A673 (cell line): ENCODE results near the gene EPB41. TPM values are rescaled to one million over a fixed set of nuclear protein-coding genes. Genes with fewer than 3 reads are reported as not detected.

Experiments
- BruUV-seq: library from RNA; stranded (reverse); fragments of 400-500 nt; replicated peaks from 2 replicates; lab custom pipeline; 2021; lab: Mats Ljungman, UMichigan
- CTCF ChIA-PET: fragments of 300-600 bp; sonication (Branson Sonifier 250); formaldehyde crosslinking; loops from one replicate; lab custom pipeline; 2022; ENCODE audit warnings: antibody characterized with exemption; lab: Charles Lee
- POLR2A ChIA-PET: fragments of 300-600 bp; sonication (Branson Sonifier 250); formaldehyde crosslinking; loops from one replicate; lab custom pipeline; 2022; ENCODE audit warnings: antibody characterized with exemption; ENCODE audit not compliant: low non-redundant PET; lab: Charles Lee
- DNase-seq: peaks from one replicate; pipeline ENCODE4 v3.0.0-alpha.2; 2015; ENCODE audit warnings: low spot score
- H3K27ac ChIP-seq: fragments of 200-600 bp; sonication (generic); 2 replicates; pipeline ENCODE4 v1.5.1; 2016; ENCODE audit warnings: mixed run types, low read depth, mild to moderate bottlenecking, mixed read lengths, antibody characterized with exemption, low read length; ENCODE audit not compliant: poor library complexity, severe bottlenecking
- H3K27me3 ChIP-seq: fragments of 200-600 bp; sonication (generic); replicated peaks from 2 replicates; pipeline ENCODE4 v1.6.1; 2017; ENCODE audit warnings: mixed run types, low read depth, mild to moderate bottlenecking, mixed read lengths, antibody characterized with exemption, low read length; ENCODE audit not compliant: insufficient read depth, poor library complexity
- H3K36me3 ChIP-seq: fragments of 200-600 bp; sonication (generic); 2 replicates; pipeline ENCODE4 v1.6.1; 2016; ENCODE audit warnings: mixed run types, mild to moderate bottlenecking, mixed read lengths, antibody characterized with exemption, low read length; ENCODE audit not compliant: insufficient read depth, poor library complexity, severe bottlenecking
- H3K4me1 ChIP-seq: fragments of 200-600 bp; sonication (generic); 2 replicates; pipeline ENCODE4 v1.6.1; 2017; ENCODE audit warnings: mixed run types, mild to moderate bottlenecking, mixed read lengths, antibody characterized with exemption, low read length; ENCODE audit not compliant: insufficient read depth, poor library complexity, severe bottlenecking
- H3K4me3 ChIP-seq: fragments of 200-600 bp; sonication (generic); 2 replicates; pipeline ENCODE4 v1.5.1; 2016; ENCODE audit warnings: low read depth, mixed run types, mild to moderate bottlenecking, mixed read lengths, low read length; ENCODE audit not compliant: poor library complexity, severe bottlenecking
- H3K9me3 ChIP-seq: fragments of 200-600 bp; sonication (generic); 2 replicates; pipeline ENCODE4 v1.6.1; 2016; ENCODE audit warnings: mixed run types, low read depth, mild to moderate bottlenecking, mixed read lengths, antibody characterized with exemption, low read length; ENCODE audit not compliant: poor library complexity, severe bottlenecking
- CTCF ChIP-seq: fragments of 300-800, 200-600 bp; sonication (generic); conservative IDR thresholded peaks from 2 replicates; pipeline ENCODE4 v1.5.1; 2017; ENCODE audit warnings: low read depth, mild to moderate bottlenecking, antibody characterized with exemption, low read length, moderate library complexity, mixed read lengths
- EZH2 ChIP-seq: fragments of 200-600 bp; sonication (generic); IDR thresholded peaks from 2 replicates; pipeline ENCODE4 v1.6.1; 2017; ENCODE audit warnings: borderline replicate concordance, low read depth, mild to moderate bottlenecking, mixed read lengths, antibody characterized with exemption, low read length; ENCODE audit not compliant: poor library complexity, severe bottlenecking
- intact Hi-C: fragments of 100-400 bp; cut with micrococcal nuclease; formaldehyde crosslinking; loops from one replicate; pipeline ENCODE4 v1.10.0; 2022; ENCODE audit not compliant: unreplicated experiment
- total RNA-seq: library from RNA; stranded (reverse); gene quantifications from 2 replicates; pipeline ENCODE4 v1.2.3, GENCODE V29; 2021

The EPB41 gene
- total RNA-seq, 1 experiment from 2014 or later = 337 TPM

DNA sequence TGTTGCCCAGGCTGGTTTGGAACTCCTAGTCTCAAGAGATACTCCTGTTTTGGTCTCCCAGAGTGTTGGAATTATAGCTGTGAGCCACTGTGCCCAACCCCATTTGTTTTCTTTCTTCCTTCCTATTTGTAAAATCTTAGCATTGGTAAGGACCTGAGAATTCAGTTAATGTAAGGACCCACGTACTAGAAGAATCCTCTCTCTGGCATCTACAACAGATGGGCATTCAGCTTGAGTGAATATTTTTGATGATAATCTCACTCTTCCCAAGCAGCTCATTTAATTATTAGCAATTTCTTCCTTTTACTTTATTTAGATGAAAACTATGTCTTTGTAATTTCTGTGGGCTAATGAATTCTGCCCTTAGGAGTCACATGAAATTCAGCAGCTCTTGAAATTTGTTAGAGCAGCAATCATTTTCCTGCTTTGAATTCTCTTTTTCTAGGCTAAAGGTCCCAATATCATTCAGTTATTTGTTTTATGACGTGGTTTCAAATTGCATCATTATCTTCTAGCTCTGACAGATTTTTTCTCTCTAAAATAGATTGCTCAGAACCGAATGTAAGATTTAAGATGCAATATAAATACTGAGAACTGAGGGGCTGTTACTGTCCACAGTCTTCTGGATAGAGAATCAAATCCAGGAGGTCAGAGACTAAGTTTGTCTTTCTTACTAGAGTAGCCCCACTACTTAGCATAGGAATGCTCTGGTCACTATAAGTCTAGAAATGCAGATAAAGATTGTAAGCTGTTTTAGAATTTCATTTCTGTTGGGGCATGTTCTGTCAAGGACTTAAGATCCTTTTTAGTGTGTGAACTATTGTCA lies 59.4 kb downstream of the EPB41 start:
- Histone ChIP-seq H3K36me3 (no peaks in the 10 kb centered on the region), H3K27ac (peak overlapping the region; percentile 80), H3K9me3 (no peaks in the 10 kb centered on the region), H3K27me3 (no peaks in the 10 kb centered on the region), H3K4me3 (no peak overlapping the region), H3K4me1 (peaks cover 37% of the 10 kb centered on the region)
- no peak for DNase-seq
- TF ChIP-seq EZH2 (no peak), CTCF (no peak)
- BruUV-seq = TSS peak; percentile 22
- ChIA-PET POLR2A (no interaction called here), CTCF (no interaction called here)
- intact Hi-C loops = no loop called here

DNA sequence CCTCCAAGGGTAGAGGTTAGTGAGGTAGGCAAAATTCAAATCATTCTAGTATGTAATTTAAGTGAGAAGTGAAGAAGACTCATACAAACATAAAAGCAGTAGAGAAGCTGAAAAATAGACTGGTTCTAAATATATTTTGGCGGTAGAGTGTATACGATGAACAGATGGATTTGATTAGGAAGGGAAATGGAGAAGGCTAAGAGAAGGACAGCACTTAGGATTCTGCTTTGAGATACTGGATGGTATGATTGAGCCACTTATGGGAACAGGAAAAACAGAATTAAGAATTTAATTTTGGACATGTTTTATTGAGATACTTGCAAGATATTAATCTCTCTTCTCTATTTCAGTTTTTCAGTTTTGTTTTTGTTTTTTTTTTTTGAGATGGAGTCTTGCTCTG lies 60.1 kb downstream of the EPB41 start:
- H3K27me3 ChIP-seq = no peaks in the 10 kb centered on the region
- POLR2A ChIA-PET = no interaction called here
- peaks cover 40% of the 10 kb centered on the region for H3K4me1 ChIP-seq
- peak; percentile 44 for DNase-seq
- BruUV-seq = no TSS peak
- no peak overlapping the region for H3K4me3 ChIP-seq
- H3K36me3 ChIP-seq = no peaks in the 10 kb centered on the region
- TF ChIP-seq EZH2 = no peak
- TF ChIP-seq CTCF = no peak
- H3K27ac ChIP-seq = peak overlapping the region; percentile 80
- CTCF ChIA-PET = interaction anchor here (0.7 kb wide), 1 partner anchor 1153 kb away, joined by 3 read pairs; no protein-coding TSS in a partner anchor
- no peaks in the 10 kb centered on the region for H3K9me3 ChIP-seq
- intact Hi-C loops = no loop called here

DNA sequence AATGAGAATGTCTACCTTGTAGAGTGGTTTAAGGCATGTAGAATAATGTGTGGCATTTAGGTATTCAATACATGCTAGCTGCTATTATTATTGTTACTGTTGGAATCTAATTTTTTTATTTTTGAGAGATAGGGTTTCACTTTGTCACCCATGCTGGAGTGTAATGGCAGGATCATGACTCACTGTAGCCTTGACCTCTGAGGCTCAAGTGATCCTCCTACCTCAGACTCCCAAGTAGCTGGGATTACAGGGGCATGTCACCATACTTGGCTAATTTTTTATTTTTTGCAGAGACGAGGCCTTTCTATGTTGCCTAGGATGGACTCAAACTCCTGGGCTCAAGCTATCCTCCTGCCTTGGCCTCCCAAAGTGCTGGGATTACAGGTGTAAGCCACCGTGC lies 61.9 kb downstream of the EPB41 start:
- ChIA-PET CTCF (no interaction called here), POLR2A (interaction anchor here (0.6 kb wide), 1 partner anchor 64 kb away, joined by 3 read pairs; no protein-coding TSS in a partner anchor)
- H3K27ac ChIP-seq = no peak overlapping the region
- no peaks in the 10 kb centered on the region for H3K27me3 ChIP-seq
- no TSS peak for BruUV-seq
- TF ChIP-seq CTCF = no peak
- no peak for TF ChIP-seq EZH2
- H3K4me1 ChIP-seq = peaks cover 49% of the 10 kb centered on the region
- no peak for DNase-seq
- H3K9me3 ChIP-seq = no peaks in the 10 kb centered on the region
- no peak overlapping the region for H3K4me3 ChIP-seq
- no peaks in the 10 kb centered on the region for H3K36me3 ChIP-seq
- intact Hi-C loops = no loop called here
